Measurements from ENCODE around the gene TACO1. TPM values are rescaled to one million over a fixed set of nuclear protein-coding genes. Genes with fewer than 3 reads are reported as not detected.

Gene TACO1
- total RNA-seq, 4 donors from 2014 or later, result 9.3 to 20.2 (median 10.2) TPM

DNA sequence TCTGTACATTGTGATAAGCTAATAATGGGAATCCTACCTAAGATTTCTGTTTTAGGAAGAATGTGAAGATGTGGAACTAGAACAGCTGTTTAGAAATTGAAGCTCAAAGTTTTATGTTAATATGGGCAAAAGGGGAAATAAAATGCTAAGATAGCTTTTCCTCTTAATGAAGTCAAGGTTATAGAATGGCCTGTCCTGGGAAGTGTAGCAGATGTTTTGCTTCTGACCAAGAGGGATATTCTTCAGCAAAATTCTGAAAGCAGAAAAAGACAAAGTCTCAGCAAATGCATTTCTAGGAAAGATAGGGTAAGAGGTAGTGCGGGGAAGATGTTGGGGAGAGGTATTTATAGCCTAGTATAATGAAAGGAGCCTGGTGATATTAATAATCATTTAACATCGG is 34.6 kb downstream of the TACO1 start:
- H3K4me3 ChIP-seq, result no peak overlapping the region
- peaks cover 18% of the 10 kb centered on the region for H3K4me1 ChIP-seq
- H3K27me3 ChIP-seq, result no peaks in the 10 kb centered on the region
- WGBS, result 84% methylated on average over 2 of the region's 2 CpGs
- DNase-seq (ENCODE audit: low spot score in 2 of 2), result no peak
- TF ChIP-seq EP300 (IDR thresholded peaks at IDR 0.05) (no peak), POLR2A (IDR thresholded peaks at IDR 0.05) (no peak), POLR2AphosphoS5 (IDR thresholded peaks at IDR 0.05) (no peak)
- TF ChIP-seq, protein P1, sequence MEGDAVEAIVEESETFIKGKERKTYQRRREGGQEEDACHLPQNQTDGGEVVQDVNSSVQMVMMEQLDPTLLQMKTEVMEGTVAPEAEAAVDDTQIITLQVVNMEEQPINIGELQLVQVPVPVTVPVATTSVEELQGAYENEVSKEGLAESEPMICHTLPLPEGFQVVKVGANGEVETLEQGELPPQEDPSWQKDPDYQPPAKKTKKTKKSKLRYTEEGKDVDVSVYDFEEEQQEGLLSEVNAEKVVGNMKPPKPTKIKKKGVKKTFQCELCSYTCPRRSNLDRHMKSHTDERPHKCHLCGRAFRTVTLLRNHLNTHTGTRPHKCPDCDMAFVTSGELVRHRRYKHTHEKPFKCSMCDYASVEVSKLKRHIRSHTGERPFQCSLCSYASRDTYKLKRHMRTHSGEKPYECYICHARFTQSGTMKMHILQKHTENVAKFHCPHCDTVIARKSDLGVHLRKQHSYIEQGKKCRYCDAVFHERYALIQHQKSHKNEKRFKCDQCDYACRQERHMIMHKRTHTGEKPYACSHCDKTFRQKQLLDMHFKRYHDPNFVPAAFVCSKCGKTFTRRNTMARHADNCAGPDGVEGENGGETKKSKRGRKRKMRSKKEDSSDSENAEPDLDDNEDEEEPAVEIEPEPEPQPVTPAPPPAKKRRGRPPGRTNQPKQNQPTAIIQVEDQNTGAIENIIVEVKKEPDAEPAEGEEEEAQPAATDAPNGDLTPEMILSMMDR (IDR thresholded peaks at IDR 0.05), result no peak
- no peaks in the 10 kb centered on the region for H3K9me3 ChIP-seq
- no peak overlapping the region for H3K27ac ChIP-seq
- peaks cover 50% of the 10 kb centered on the region for H3K36me3 ChIP-seq

DNA sequence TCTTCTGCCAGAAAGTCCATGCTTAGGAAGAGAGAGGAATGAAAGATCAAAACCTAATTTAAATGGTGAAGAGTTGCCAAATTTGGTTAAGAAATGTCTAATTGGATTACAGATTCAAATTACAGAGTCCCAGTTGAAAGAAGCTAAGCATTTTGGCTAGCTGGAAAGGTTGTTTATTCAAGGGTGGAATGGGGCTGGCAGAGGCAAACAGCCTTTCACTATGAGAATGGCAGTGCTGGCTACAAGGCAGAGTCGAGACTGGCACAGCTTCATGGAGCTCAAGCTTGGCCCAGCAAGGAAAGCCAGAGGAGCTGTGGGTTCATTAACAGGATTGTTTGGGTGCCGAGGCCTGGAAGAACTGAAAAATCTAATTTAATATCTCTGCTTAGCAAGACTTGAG is 35.1 kb downstream of the TACO1 start:
- H3K4me3 ChIP-seq, result no peak overlapping the region
- peaks cover 50% of the 10 kb centered on the region for H3K36me3 ChIP-seq
- no peaks in the 10 kb centered on the region for H3K9me3 ChIP-seq
- H3K27me3 ChIP-seq, result no peaks in the 10 kb centered on the region
- 61% methylated on average over 2 of the region's 2 CpGs for WGBS
- no peak overlapping the region for H3K27ac ChIP-seq
- DNase-seq (ENCODE audit: low spot score in 2 of 2), result no peak
- H3K4me1 ChIP-seq, result peaks cover 15% of the 10 kb centered on the region
- no peak for TF ChIP-seq POLR2AphosphoS5 (IDR thresholded peaks at IDR 0.05)
- TF ChIP-seq EP300 (IDR thresholded peaks at IDR 0.05), result no peak
- TF ChIP-seq, protein P1 (IDR thresholded peaks at IDR 0.05), result no peak
- no peak for TF ChIP-seq POLR2A (IDR thresholded peaks at IDR 0.05)

DNA sequence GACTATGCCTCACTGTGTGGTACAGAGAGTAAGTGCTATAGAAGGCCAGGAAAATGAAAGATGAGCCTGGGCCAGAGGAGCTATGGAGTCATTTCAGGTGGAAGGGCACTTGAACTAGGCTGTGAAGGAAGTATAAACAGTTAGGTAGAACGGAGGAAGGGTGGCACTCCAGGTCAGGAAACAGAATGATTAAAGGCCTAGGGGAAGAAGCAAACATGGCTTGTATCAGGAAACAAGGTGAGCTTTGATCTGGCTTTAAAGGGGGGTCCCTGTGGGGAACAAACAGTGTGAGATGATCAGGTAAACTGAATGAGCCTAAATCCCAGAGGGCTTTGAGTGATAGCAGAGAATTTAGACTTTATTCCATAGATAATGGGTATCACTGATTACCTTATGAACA is 38.4 kb downstream of the TACO1 start:
- Histone ChIP-seq H3K27me3 (no peaks in the 10 kb centered on the region), H3K4me1 (peaks cover 1% of the 10 kb centered on the region), H3K9me3 (no peaks in the 10 kb centered on the region), H3K27ac (no peak overlapping the region), H3K36me3 (peaks cover 33% of the 10 kb centered on the region), H3K4me3 (no peak overlapping the region)
- DNase-seq (ENCODE audit: low spot score in 2 of 2), result no peak
- no peak for TF ChIP-seq POLR2A (IDR thresholded peaks at IDR 0.05)
- no peak for TF ChIP-seq EP300 (IDR thresholded peaks at IDR 0.05)
- TF ChIP-seq, protein P1 (IDR thresholded peaks at IDR 0.05), result no peak
- TF ChIP-seq POLR2AphosphoS5 (IDR thresholded peaks at IDR 0.05), result no peak
- 32% methylated on average over 1 of the region's 1 CpG for WGBS

DNA sequence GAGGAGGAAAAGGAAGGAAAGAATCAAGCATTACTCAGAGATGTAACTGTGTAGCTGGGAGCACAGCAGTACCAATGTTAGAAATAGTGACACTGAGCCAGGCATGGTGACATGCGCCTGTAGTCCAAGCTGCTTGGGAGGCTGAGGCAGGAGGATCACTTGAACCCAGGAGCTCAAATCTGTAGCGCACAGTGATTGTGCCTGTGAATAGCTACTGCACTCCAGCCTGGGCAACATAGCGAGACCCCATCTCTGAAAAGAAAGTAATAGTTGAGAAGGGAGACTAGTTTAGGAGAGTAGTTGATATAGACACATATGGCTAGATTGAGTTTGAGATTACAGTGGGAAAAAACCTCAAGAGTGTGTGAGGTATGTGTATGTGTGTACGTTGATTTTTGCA is 39.3 kb downstream of the TACO1 start:
- H3K9me3 ChIP-seq, result no peaks in the 10 kb centered on the region
- WGBS, result 95% methylated on average over 4 of the region's 4 CpGs
- no peak for DNase-seq (ENCODE audit: low spot score in 2 of 2)
- no peak overlapping the region for H3K27ac ChIP-seq
- no peaks in the 10 kb centered on the region for H3K4me1 ChIP-seq
- no peaks in the 10 kb centered on the region for H3K27me3 ChIP-seq
- no peak overlapping the region for H3K4me3 ChIP-seq
- TF ChIP-seq EP300 (IDR thresholded peaks at IDR 0.05) (no peak), POLR2A (IDR thresholded peaks at IDR 0.05) (no peak), POLR2AphosphoS5 (IDR thresholded peaks at IDR 0.05) (no peak)
- TF ChIP-seq, protein P1 (IDR thresholded peaks at IDR 0.05), result no peak
- H3K36me3 ChIP-seq, result peaks cover 31% of the 10 kb centered on the region

DNA sequence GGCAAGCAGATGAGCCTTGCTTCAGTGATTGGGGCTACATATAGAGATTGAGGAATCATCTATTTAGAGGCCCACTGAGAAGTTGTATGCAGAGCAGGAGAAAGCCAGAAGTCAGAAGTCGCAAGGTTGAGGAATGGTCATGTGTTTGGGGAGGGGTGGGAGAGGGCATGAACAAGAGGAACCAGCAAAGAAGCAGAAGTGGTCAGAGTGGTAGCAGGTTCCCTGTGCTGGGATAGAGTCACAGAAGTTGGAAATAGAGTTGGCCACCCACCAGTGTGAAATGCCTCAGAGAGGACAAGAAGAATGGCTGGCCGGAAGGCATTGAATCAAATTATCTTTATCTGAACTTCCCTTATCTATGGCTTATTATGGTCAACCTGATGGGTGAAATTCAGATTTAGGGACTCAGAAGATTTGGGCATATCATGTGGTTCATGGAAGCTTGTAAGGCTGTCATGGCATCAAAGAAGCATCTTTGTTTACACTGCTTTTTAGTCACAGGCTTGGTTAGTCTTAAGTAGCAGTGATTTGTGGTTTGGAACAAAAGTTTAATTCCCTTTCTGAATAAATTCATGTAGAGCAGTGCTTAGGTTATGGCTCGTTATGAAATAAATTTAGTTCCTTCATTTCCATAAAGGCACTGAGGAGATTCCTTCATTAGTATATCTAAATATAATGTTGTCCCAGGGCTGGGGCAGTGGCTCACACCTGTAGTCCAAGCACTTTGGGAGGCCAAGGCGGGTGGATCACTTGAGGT is 41.2 kb downstream of the TACO1 start:
- DNase-seq (ENCODE audit: low spot score in 2 of 2), result no peak
- Histone ChIP-seq H3K27ac (no peak overlapping the region), H3K4me1 (peaks cover 16% of the 10 kb centered on the region), H3K9me3 (no peaks in the 10 kb centered on the region), H3K4me3 (no peak overlapping the region), H3K27me3 (no peaks in the 10 kb centered on the region), H3K36me3 (peaks cover 25% of the 10 kb centered on the region)
- TF ChIP-seq EP300 (IDR thresholded peaks at IDR 0.05), result no peak
- WGBS, result 77% methylated on average over 4 of the region's 4 CpGs

Data from suprapubic skin (tissue), 4 donors.